MV-4-11 (cell line): ENCODE data around the gene CBX5.
"Not testable (repeated sequence)": the region's sequence is repeated elsewhere in the genome, so short reads cannot be mapped to it uniquely, and the experiment has no call there.

ENCODE experiments used
- DNase-seq: peaks from one replicate; lab custom pipeline; 2025; lab: John Stamatoyannopoulos, UW

The CBX5 gene

GRCh38 chr12:54294152-54294952 is 14.4 kb upstream of the CBX5 start:
- DNase-seq, result peak; percentile 69

- no peak for DNase-seq
Measured at GRCh38 chr12:54292931-54293241, 13.0 kb upstream of the CBX5 start.

GRCh38 chr12:54292083-54292930 is 12.4 kb upstream of the CBX5 start:
- DNase-seq, result no peak

GRCh38 chr12:54287261-54288157 is 7.6 kb upstream of the CBX5 start:
- DNase-seq, result no peak

GRCh38 chr12:54286042-54287030 is 6.4 kb upstream of the CBX5 start:
- DNase-seq, result no peak

- no peak for DNase-seq
Measured at GRCh38 chr12:54285150-54286041, 5.5 kb upstream of the CBX5 start.

GRCh38 chr12:54284070-54284780 is 4.3 kb upstream of the CBX5 start:
- DNase-seq, result not testable (repeated sequence)

GRCh38 chr12:54282949-54283593 is 3.1 kb upstream of the CBX5 start:
- DNase-seq, result no peak

- DNase-seq, result not testable (repeated sequence)
Measured at GRCh38 chr12:54281694-54282093, 1.8 kb upstream of the CBX5 start.

- not testable (repeated sequence) for DNase-seq
Measured at GRCh38 chr12:54281261-54281638, 1.3 kb upstream of the CBX5 start.

- peak; percentile 100 for DNase-seq
Measured at GRCh38 chr12:54280468-54281260, 742 bp upstream of the CBX5 start, which contains the start of gene HNRNPA1. Gene HNRNPA1, plus strand, starts transcription at chr12:54280726. Its CDS starts 82 bp downstream, at chr12:54280808.

- no peak for DNase-seq
Measured at GRCh38 chr12:54279227-54279631, 693 bp downstream of the CBX5 start.

GRCh38 chr12:54277823-54278276 is 2.1 kb downstream of the CBX5 start:
- peak; percentile 57 for DNase-seq

- DNase-seq, result no peak
Measured at GRCh38 chr12:54276368-54276767, 3.6 kb downstream of the CBX5 start.

GRCh38 chr12:54273981-54274380 is 5.9 kb downstream of the CBX5 start:
- no peak for DNase-seq

- no peak for DNase-seq
Measured at GRCh38 chr12:54272214-54272613, 7.7 kb downstream of the CBX5 start.

- DNase-seq, result no peak
Measured at GRCh38 chr12:54270345-54270744, 9.6 kb downstream of the CBX5 start.

GRCh38 chr12:54266852-54267251 is 13.1 kb downstream of the CBX5 start:
- DNase-seq, result no peak
